ENCODE measurements around the gene CISTR. TPM values are rescaled to one million over a fixed set of nuclear protein-coding genes. Genes with fewer than 3 reads are reported as not detected.

The CISTR gene
- total RNA-seq, 1 experiment from 2014 or later = not detected

- Histone ChIP-seq H3K4me1 (ENCODE audit: insufficient read depth, low read length, poor library complexity, severe bottlenecking) (peaks cover 28% of the 10 kb centered on the region), H3K27ac (ENCODE audit: low read depth, low read length, poor library complexity, severe bottlenecking) (no peak overlapping the region), H3K4me3 (ENCODE audit: low read depth, low read length, poor library complexity, severe bottlenecking) (no peak overlapping the region), H3K9me3 (ENCODE audit: low read depth, low read length, poor library complexity, severe bottlenecking) (no peaks in the 10 kb centered on the region), H3K36me3 (ENCODE audit: insufficient read depth, low read length, poor library complexity, severe bottlenecking) (no peaks in the 10 kb centered on the region), H3K27me3 (replicated peaks; ENCODE audit: insufficient read depth, low read depth, low read length, poor library complexity) (peaks cover 3% of the 10 kb centered on the region)
- DNase-seq (ENCODE audit: low spot score) = no peak
- intact Hi-C loops (cut with micrococcal nuclease; ENCODE audit: unreplicated experiment) = no loop called here
- no TSS peak for BruUV-seq (replicated peaks)
- POLR2A ChIA-PET (ENCODE audit: low non-redundant PET) = no interaction called here
- CTCF ChIA-PET = interaction anchor here (0.6 to 1.5 kb wide), 4 partner anchors 9 to 474 kb away, joined by 3 to 6 read pairs (median 5); no protein-coding TSS in a partner anchor
- TF ChIP-seq EZH2 (IDR thresholded peaks at IDR 0.05; ENCODE audit: borderline replicate concordance, low read depth, low read length, poor library complexity, severe bottlenecking) (no peak), CTCF (conservative IDR thresholded peaks at IDR 0.05; ENCODE audit: low read depth, low read length) (no peak)
Measured at GRCh38 chr12:53734425-53734824, 17.4 kb downstream of the CISTR start.

- Histone ChIP-seq H3K27ac (ENCODE audit: low read depth, low read length, poor library complexity, severe bottlenecking) (no peak overlapping the region), H3K27me3 (replicated peaks; ENCODE audit: insufficient read depth, low read depth, low read length, poor library complexity) (peaks cover 3% of the 10 kb centered on the region), H3K36me3 (ENCODE audit: insufficient read depth, low read length, poor library complexity, severe bottlenecking) (no peaks in the 10 kb centered on the region), H3K4me1 (ENCODE audit: insufficient read depth, low read length, poor library complexity, severe bottlenecking) (peaks cover 22% of the 10 kb centered on the region), H3K9me3 (ENCODE audit: low read depth, low read length, poor library complexity, severe bottlenecking) (no peaks in the 10 kb centered on the region), H3K4me3 (ENCODE audit: low read depth, low read length, poor library complexity, severe bottlenecking) (no peak overlapping the region)
- ChIA-PET CTCF (interaction anchor here (0.8 to 1.5 kb wide), 3 partner anchors 10 to 474 kb away, joined by 3 to 6 read pairs (median 5); no protein-coding TSS in a partner anchor), POLR2A (ENCODE audit: low non-redundant PET) (no interaction called here)
- intact Hi-C loops (cut with micrococcal nuclease; ENCODE audit: unreplicated experiment) = no loop called here
- no peak for DNase-seq (ENCODE audit: low spot score)
- no peak for TF ChIP-seq EZH2 (IDR thresholded peaks at IDR 0.05; ENCODE audit: borderline replicate concordance, low read depth, low read length, poor library complexity, severe bottlenecking)
- no peak for TF ChIP-seq CTCF (conservative IDR thresholded peaks at IDR 0.05; ENCODE audit: low read depth, low read length)
- BruUV-seq (replicated peaks) = no TSS peak
Measured at GRCh38 chr12:53733807-53734200, 18.0 kb downstream of the CISTR start.

- no peaks in the 10 kb centered on the region for H3K9me3 ChIP-seq (ENCODE audit: low read depth, low read length, poor library complexity, severe bottlenecking)
- ChIA-PET POLR2A (ENCODE audit: low non-redundant PET) (no interaction called here), CTCF (interaction anchor here (0.8 to 1.5 kb wide), 3 partner anchors 10 to 475 kb away, joined by 3 to 6 read pairs (median 5); no protein-coding TSS in a partner anchor)
- no TSS peak for BruUV-seq (replicated peaks)
- H3K4me1 ChIP-seq (ENCODE audit: insufficient read depth, low read length, poor library complexity, severe bottlenecking) = peaks cover 16% of the 10 kb centered on the region
- TF ChIP-seq EZH2 (IDR thresholded peaks at IDR 0.05; ENCODE audit: borderline replicate concordance, low read depth, low read length, poor library complexity, severe bottlenecking) (no peak), CTCF (conservative IDR thresholded peaks at IDR 0.05; ENCODE audit: low read depth, low read length) (no peak)
- H3K27me3 ChIP-seq (replicated peaks; ENCODE audit: insufficient read depth, low read depth, low read length, poor library complexity) = no peaks in the 10 kb centered on the region
- no peaks in the 10 kb centered on the region for H3K36me3 ChIP-seq (ENCODE audit: insufficient read depth, low read length, poor library complexity, severe bottlenecking)
- no peak overlapping the region for H3K4me3 ChIP-seq (ENCODE audit: low read depth, low read length, poor library complexity, severe bottlenecking)
- no peak overlapping the region for H3K27ac ChIP-seq (ENCODE audit: low read depth, low read length, poor library complexity, severe bottlenecking)
- intact Hi-C loops (cut with micrococcal nuclease; ENCODE audit: unreplicated experiment) = no loop called here
- no peak for DNase-seq (ENCODE audit: low spot score)
Measured at GRCh38 chr12:53733051-53733806, 18.6 kb downstream of the CISTR start.

All from A673 (cell line).